BE2C (cell line): ENCODE data around the gene IRX1.

Experiments used
- DNase-seq: peaks from one replicate; pipeline ENCODE4 v3.0.0-alpha.2; 2020
- H3K27me3 ChIP-seq: fragments of 250-450 bp; sonication (Bioruptor Pico); 2 replicates; pipeline ENCODE4 v1.5.1; 2020; ENCODE audit warnings: mild to moderate bottlenecking
- H3K36me3 ChIP-seq: fragments of 250-450 bp; sonication (Bioruptor Pico); 2 replicates; pipeline ENCODE4 v1.5.1; 2020; ENCODE audit warnings: mild to moderate bottlenecking
- H3K4me1 ChIP-seq: fragments of 250-450 bp; sonication (Bioruptor Pico); 2 replicates; pipeline ENCODE4 v1.5.1; 2020
- H3K4me3 ChIP-seq: 2 replicates; pipeline ENCODE4 v1.5.1; 2011; ENCODE audit warnings: low read depth, low read length
- H3K9me3 ChIP-seq: fragments of 250-450 bp; sonication (Bioruptor Pico); 2 replicates; pipeline ENCODE4 v1.5.1; 2020
- TF ChIP-seq, protein P1 (sequence below): IDR thresholded peaks from 2 replicates; pipeline ENCODE4 v1.5.1; 2012; ENCODE audit warnings: mild to moderate bottlenecking, low read depth, low read length

Gene IRX1

DNA sequence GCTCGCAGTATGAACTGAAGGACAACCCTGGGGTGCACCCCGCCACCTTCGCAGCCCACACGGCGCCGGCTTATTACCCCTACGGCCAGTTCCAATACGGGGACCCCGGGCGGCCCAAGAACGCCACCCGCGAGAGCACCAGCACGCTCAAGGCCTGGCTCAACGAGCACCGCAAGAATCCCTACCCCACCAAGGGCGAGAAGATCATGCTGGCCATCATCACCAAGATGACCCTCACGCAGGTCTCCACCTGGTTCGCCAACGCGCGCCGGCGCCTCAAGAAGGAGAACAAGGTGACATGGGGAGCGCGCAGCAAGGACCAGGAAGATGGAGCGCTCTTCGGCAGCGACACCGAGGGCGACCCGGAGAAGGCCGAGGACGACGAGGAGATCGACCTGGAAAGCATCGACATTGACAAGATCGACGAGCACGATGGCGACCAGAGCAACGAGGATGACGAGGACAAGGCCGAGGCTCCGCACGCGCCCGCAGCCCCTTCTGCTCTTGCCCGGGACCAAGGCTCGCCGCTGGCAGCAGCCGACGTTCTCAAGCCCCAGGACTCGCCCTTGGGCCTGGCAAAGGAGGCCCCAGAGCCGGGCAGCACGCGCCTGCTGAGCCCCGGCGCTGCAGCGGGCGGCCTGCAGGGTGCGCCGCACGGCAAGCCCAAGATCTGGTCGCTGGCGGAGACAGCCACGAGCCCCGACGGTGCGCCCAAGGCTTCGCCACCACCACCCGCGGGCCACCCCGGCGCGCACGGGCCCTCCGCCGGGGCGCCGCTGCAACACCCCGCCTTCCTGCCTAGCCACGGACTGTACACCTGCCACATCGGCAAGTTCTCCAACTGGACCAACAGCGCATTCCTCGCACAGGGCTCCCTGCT lies 3.8 kb downstream of the IRX1 start:
- no peaks in the 10 kb centered on the region for H3K36me3 ChIP-seq
- peaks cover 6% of the 10 kb centered on the region; the same call in 1 of the 2 replicates for H3K27me3 ChIP-seq
- no peak for DNase-seq
- no peaks in the 10 kb centered on the region; the same call in 1 of the 2 replicates for H3K9me3 ChIP-seq
- H3K4me1 ChIP-seq = no peaks in the 10 kb centered on the region
- TF ChIP-seq, protein P1, sequence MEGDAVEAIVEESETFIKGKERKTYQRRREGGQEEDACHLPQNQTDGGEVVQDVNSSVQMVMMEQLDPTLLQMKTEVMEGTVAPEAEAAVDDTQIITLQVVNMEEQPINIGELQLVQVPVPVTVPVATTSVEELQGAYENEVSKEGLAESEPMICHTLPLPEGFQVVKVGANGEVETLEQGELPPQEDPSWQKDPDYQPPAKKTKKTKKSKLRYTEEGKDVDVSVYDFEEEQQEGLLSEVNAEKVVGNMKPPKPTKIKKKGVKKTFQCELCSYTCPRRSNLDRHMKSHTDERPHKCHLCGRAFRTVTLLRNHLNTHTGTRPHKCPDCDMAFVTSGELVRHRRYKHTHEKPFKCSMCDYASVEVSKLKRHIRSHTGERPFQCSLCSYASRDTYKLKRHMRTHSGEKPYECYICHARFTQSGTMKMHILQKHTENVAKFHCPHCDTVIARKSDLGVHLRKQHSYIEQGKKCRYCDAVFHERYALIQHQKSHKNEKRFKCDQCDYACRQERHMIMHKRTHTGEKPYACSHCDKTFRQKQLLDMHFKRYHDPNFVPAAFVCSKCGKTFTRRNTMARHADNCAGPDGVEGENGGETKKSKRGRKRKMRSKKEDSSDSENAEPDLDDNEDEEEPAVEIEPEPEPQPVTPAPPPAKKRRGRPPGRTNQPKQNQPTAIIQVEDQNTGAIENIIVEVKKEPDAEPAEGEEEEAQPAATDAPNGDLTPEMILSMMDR = no peak
- H3K4me3 ChIP-seq = no peak overlapping the region

DNA sequence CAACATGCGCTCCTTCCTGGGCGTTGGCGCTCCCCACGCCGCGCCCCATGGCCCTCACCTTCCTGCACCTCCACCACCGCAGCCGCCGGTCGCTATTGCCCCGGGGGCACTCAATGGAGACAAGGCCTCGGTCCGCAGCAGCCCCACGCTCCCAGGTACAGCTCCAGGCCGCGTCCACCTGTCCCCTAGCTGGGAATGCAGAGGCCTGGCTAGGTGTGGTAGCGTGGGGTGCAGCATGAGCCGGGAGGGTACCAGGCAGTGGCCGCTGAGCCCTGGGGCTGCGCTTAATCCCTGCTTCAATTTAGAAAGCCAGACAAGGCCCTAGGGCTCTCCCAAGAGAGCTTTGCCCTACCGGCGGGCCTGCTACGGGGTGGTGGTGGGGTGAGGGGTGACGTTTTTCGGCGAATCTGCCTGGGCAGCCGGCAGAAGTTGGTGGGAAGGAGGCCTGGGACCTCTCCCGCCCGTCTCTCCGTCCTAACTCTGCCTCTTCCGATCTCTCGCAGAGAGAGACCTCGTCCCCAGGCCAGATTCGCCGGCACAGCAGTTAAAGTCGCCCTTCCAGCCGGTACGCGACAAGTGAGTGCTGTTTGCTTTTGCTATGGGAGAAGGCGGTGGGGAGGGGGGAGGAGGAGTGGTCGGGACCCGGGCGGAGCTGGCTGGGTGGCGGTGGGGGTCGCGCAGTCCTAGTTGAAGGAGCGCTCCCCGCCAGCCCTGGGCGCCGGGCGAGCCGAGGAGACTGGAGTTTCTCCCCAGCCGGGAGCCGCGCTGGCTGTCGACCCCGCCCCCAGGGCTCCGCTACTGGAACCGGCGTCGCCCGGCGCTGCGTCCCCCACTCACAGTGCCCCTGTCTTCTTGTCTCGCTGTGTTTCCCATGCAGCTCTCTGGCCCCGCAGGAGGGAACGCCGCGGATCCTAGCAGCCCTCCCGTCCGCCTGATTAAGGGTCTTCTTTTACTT lies 4.8 kb downstream of the IRX1 start:
- H3K4me1 ChIP-seq = no peaks in the 10 kb centered on the region
- H3K36me3 ChIP-seq = no peaks in the 10 kb centered on the region
- H3K9me3 ChIP-seq = no peaks in the 10 kb centered on the region; the same call in 1 of the 2 replicates
- no peak overlapping the region for H3K4me3 ChIP-seq
- TF ChIP-seq, protein P1 = no peak
- no peak for DNase-seq
- peaks cover 6% of the 10 kb centered on the region; the same call in 1 of the 2 replicates for H3K27me3 ChIP-seq

DNA sequence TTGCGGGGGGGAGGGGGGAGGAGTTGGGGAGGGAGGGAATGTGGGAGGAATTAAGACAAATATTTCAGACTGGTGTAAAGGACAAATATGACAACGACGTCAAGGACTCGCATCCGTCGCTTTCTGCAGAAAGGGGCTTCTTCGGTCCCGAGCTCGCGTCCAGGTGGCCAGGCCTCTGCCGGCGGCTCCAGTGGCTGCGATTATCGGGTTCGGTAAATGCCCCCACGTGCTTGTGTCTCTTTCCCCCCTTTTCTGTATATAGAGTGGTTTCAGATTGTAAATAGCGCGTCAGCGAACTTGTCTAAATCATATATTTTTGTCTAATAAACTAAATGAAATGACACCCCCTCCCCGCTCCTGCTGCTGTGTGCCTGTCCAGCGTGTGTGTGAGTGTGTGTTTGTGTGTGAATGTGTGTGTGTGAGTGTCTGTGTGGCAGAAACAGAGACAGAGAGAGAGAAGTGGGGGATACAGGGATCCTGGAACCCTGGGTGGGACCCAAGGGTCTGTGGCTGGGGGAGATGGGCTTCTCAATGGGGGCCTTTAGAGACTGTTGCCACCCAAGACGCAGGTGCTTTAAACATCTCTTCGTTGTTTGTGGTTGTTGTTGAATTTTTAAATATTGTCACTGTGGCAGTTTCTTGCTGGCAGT lies 5.6 kb downstream of the IRX1 start:
- H3K27me3 ChIP-seq = peaks cover 6% of the 10 kb centered on the region; the same call in 1 of the 2 replicates
- no peak for DNase-seq
- H3K9me3 ChIP-seq = no peaks in the 10 kb centered on the region; the same call in 1 of the 2 replicates
- TF ChIP-seq, protein P1 = no peak
- no peak overlapping the region for H3K4me3 ChIP-seq
- no peaks in the 10 kb centered on the region for H3K36me3 ChIP-seq
- no peaks in the 10 kb centered on the region for H3K4me1 ChIP-seq

DNA sequence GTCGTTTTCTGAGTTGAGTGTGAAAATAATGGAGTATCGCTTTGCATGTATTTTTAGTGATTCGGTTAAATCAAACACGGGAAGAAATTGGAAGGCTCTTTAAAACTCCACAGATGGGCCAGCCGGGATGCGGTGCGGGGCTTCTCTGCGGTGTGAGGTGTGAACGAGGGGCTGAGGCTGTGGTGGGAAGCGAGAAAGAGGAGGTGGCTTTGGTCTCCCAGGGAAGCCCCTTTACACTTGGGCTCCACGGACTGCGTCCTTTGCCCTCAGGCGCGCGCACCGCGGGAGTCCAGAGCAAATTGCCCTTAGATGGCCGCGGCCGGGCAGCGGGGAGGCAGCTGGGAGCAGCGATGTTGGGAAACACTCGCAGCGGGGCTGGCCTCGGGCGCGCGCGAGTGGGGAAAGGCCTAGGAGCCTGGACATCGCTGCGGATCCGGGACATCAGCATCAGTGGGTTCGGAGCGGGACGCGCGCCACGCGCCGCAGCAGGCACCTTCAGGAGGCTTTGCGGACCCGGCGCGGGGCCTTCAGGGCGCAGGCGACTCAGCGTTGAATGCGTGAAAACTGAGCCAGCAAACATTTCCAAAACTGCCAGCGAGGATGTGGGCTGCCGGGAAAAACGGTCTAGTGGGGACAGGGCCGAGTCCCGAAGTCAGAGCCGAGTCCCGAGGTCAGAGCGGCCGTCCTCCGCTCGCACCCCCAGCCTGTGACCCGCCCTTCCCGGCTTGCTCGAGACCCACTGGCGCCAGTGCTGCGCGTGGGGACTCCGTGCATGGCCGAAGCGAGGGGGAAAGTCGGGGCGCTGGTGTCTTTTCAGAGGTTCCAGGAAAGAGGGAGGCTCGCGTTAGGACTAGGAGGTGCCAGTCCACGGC lies 6.5 kb downstream of the IRX1 start:
- H3K36me3 ChIP-seq = no peaks in the 10 kb centered on the region
- H3K4me1 ChIP-seq = no peaks in the 10 kb centered on the region
- no peaks in the 10 kb centered on the region; the same call in 1 of the 2 replicates for H3K9me3 ChIP-seq
- H3K4me3 ChIP-seq = no peak overlapping the region
- no peak for DNase-seq
- peaks cover 6% of the 10 kb centered on the region; the same call in 1 of the 2 replicates for H3K27me3 ChIP-seq
- TF ChIP-seq, protein P1 = no peak

DNA sequence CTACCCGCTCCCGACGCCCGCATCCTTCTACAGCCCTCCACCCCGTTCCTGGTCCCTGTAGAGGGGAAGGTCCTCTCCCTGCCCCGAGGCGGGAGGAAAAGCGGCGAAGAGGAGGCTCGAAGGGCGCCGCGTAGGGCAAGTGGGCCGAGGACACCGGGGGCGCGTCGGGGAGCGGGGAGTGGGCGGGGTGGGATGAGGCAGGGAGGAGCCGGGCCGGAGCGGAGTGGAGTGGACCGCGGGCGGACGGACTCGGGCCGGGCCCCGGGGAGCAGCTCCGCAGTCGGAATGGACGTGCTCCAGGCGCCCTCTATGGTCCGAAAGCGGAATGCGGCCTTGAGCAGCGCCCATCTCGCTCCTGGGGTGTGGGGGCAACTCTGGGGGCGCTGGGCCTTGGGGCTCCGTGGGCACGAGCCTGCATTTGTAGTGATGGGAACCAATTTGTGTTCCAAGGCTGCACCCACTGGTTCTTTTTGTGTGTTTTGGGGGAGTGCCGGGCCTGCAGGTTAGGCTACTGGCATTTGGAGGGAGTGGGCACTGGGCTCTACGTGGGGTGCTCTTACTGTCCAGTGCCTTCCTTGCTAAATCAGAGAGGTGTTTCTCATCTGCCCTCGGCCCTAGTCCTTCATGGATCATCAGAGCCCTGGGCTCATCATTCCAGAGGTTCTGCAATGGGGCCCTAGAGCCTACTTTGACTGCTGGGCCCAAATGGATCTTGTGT lies 7.3 kb downstream of the IRX1 start:
- Histone ChIP-seq H3K9me3 (no peaks in the 10 kb centered on the region; the same call in 1 of the 2 replicates), H3K4me3 (no peak overlapping the region), H3K27me3 (peaks cover 6% of the 10 kb centered on the region; the same call in 1 of the 2 replicates), H3K4me1 (no peaks in the 10 kb centered on the region), H3K36me3 (no peaks in the 10 kb centered on the region)
- TF ChIP-seq, protein P1 = no peak
- no peak for DNase-seq
